GM21447 (cell line): ENCODE measurements around the gene CATSPERD.
"Not testable (repeated sequence)": the region's sequence is repeated elsewhere in the genome, so short reads cannot be mapped to it uniquely, and the experiment has no call there.

Experiments
- ATAC-seq: cut with Tn5 transposase; IDR thresholded peaks from one replicate; pipeline ENCODE4 v1.9.1; 2021; ENCODE audit not compliant: unreplicated experiment

The CATSPERD gene

DNA sequence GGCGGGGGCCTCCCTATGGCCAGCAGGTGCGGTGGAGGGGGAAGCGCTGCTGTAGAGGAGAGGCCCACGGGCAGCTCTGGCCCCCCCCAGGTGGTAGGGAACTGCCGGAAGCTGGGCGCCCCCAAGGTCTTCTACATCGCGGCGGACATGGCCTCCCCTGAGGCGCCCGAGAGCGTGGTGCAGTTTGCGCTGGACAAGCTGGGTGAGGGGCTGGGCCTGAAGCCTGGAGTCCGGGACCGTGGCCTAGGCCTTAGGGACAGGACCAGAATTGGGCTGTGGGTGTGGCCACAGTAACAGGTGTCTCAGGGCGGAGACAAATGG is 34.2 kb upstream of the CATSPERD start:
- no peak for ATAC-seq

GRCh38 chr19:5686647-5687359 is 33.6 kb upstream of the CATSPERD start:
- ATAC-seq = peak; percentile 55

DNA sequence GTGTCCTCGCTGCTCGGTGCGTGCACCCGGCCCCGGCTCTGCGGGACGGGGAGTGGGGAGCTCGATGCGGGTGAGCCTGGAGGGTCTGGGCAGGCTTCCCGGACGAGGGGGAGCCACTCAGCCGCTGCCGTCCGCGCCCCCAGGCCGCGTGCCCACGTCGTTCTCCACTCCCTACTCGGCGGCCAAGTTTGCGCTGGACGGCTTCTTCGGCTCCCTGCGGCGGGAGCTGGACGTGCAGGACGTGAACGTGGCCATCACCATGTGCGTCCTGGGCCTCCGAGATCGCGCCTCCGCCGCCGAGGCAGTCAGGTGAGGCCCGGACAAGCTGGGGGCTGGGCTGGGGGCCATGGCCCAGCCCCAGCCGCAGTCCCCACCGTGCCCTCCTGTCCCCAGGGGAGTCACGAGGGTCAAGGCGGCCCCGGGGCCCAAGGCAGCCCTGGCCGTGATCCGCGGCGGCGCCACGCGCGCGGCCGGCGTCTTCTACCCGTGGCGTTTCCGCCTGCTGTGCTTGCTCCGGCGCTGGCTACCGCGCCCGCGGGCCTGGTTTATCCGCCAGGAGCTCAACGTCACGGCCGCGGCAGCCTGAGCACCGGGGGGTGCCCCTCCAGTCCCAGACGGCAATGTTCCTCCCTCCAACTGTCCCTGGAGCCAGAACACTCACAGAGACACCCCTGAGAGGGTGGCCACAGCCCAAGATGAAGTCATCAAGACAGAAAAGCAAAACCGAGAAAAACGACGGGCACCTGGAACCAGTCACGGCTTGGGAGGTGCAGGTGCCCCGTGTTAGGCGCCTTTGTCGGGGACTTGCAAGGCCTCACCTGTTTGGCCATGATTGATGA is 32.9 kb upstream of the CATSPERD start:
- no peak for ATAC-seq

DNA sequence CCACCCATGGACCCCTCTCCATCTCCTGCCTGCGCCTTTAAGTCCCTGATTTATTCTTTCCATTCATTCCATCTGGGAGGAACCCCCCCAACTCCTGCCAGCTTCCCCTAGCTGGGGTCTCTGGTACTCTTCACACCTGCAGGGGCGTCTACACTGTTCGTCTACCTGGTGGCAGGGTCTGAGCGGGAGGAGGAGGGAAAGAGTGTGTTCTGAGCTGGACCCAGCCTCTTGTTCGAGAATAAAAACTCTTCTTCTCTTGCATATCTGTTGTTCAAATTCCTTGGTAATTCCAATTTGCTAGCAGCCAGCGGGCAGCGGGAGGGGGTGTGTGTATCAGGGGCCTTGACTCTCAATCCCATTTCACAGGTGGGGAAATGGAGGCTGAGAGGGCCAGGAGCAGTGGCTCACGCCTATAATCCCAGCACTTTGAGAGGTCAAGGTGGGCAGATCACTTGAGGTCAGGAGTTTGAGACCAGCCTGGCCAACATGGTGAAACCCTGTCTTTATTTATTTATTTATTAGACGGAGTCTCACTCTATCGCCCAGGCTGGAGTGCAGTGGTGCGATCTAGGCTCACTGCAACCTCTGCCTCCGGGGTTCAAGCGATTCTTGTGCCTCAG is 32.1 kb upstream of the CATSPERD start:
- ATAC-seq = not testable (repeated sequence)

GRCh38 chr19:5690125-5690954 is 30.1 kb upstream of the CATSPERD start, which contains the start of gene RPL36:
Gene RPL36 (plus strand): TSS chr19:5690295. CDS start chr19:5690508, 213 bp downstream.
- ATAC-seq = peak; percentile 35

DNA sequence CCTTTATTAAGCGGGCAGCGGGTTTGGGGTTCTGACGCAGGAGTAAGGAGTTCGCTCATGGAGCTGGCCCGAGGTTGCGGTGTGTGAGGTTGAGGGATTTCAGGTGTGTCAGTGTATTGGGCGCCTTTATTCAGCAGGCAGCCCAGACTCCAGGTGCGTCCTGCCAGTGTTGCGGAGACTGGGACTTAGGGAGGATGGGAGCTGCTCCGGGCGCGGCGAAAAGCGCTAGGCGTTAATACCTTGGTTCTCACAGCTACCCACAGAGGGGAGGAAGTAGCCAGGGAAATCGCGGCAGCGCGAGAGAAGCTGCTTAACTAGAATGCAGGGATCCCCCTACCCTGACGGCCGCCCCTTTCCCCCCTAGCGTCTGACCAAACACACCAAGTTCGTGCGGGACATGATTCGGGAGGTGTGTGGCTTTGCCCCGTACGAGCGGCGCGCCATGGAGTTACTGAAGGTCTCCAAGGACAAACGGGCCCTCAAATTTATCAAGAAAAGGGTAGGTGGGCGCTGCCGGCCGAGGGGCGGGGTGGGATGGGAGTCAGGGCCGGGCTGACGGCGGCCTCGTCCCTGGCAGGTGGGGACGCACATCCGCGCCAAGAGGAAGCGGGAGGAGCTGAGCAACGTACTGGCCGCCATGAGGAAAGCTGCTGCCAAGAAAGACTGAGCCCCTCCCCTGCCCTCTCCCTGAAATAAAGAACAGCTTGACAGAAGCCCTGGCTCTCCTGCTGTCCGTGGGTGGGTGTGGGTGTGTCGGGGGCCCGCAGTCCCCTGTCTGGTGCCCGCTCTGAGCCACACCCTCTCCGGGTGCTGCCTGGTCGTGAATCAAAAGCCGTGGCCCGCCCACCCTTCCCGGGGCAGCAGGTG is 29.2 kb upstream of the CATSPERD start:
- ATAC-seq = no peak

- no peak for ATAC-seq
These were observed 28.4 kb upstream of the CATSPERD start for GRCh38 chr19:5691822-5692722.

GRCh38 chr19:5692723-5693194 is 27.7 kb upstream of the CATSPERD start:
- ATAC-seq = no peak

- ATAC-seq = no peak
These were observed 27.0 kb upstream of the CATSPERD start for GRCh38 chr19:5693195-5694166.

GRCh38 chr19:5694167-5694955 is 26.1 kb upstream of the CATSPERD start:
- no peak for ATAC-seq

GRCh38 chr19:5694956-5695648 is 25.3 kb upstream of the CATSPERD start:
- ATAC-seq = no peak

GRCh38 chr19:5695649-5696195 is 24.7 kb upstream of the CATSPERD start:
- no peak for ATAC-seq

DNA sequence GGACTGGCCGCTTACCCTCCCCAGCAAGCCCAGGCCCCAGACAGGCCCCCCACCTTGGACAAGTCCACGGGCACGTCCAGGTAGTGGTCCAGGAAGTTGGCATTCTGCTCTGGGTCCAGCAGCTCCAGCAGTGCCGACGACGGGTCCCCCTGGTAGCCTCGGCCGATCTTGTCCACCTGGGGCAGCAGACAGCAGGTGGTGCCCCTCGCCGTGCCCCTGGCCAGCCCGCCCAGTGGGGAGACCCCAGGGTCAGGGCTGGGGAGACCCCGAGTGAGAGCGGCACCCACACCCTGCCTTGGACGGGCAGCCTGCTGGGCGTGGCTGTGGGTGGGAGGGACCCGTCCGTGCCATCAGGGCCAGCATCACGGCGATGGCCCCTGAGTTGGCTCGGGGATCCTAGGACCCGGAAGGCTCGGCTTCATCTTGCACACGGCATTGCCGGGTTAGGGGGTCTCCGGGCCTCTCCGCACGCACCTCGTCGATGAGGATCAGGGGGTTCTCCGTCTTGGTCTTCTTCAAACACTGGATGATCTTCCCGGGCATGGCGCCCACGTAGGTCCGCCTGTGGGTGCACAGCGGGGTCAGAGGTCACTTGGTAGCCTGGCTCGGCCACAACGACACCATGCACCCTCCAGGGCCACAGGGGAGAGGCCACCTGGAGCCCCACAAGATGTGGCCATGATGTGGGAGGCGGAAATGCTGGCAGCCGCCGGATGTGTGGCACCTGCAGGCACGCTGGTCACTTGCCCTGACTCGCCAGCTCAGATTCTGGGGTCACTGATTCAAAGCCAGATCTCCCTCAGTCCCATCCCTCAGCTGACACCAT is 24.0 kb upstream of the CATSPERD start:
- ATAC-seq = no peak

DNA sequence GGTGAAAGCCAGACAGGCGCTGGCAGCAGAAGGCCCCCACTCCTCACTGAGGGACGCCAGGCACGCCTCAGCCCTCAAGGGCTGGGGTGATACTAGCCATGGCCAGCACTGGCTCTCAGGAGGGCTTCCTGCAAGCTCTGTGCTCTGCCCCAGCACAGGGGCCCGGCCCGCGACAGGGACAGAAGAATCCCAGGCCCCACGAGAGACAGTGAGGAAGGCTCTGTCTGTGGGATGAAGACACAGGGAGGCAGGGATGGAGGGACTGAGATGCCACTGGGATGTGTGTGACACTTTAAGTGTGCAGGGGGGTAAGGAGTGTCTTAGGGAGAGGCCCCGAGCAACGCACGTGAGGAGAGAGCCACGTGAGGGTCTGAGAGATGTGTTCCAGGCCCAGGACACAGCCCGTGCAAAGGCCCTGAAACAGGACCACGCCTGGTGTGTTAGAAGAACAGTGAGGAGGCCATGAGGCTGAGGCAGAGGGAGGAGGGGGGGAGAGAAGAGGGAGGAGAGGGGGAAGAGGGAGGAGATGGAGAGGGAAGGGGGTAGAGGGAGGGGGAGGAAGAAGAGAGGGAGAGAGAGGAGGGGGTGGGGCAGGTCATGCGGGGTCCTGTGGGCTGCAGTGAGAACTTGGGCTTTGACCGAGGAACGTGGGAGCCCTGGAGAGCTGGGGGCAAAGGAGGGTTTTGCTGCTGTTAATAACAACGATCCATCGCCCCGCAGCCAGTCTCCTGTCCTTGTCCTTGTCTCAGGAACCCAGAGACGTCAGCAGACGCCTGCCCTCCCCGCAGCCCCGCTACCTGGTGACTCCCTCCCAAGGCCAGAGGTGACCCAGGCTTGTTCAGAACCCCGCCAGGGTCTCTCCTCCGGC is 23.2 kb upstream of the CATSPERD start:
- ATAC-seq = no peak
